ENCODE measurements around the gene PIK3C3.

GRCh38 chr18:41921770-41922169 is 33.3 kb upstream of the PIK3C3 start:
- no peak for TF ChIP-seq POLR2A (IDR thresholded peaks at IDR 0.05)
- no peak for TF ChIP-seq CTCF (IDR thresholded peaks at IDR 0.05)
